Tibial nerve (tissue), 3 donors: ENCODE measurements around the gene SLC44A4.

Experiments
- CTCF ChIP-seq, 5 experiments: fragments of 200-600 bp in 3 of 5; fragments of 450-650 bp in 2 of 5; sonication (generic) in 3 of 5; IDR thresholded peaks; one replicate each; pipeline ENCODE4 v1.5.1; 2016 to 2019; ENCODE audit warnings: antibody characterized with exemption in 5 of 5, mild to moderate bottlenecking in 3 of 5, moderate library complexity in 2 of 5
- POLR2A ChIP-seq, 2 donors: fragments of 450-650 bp; IDR thresholded peaks; one replicate each; pipeline ENCODE4 v1.6.1; 2017; ENCODE audit warnings: antibody characterized with exemption in 2 of 2, mild to moderate bottlenecking in 2 of 2, moderate library complexity in 2 of 2

DNA sequence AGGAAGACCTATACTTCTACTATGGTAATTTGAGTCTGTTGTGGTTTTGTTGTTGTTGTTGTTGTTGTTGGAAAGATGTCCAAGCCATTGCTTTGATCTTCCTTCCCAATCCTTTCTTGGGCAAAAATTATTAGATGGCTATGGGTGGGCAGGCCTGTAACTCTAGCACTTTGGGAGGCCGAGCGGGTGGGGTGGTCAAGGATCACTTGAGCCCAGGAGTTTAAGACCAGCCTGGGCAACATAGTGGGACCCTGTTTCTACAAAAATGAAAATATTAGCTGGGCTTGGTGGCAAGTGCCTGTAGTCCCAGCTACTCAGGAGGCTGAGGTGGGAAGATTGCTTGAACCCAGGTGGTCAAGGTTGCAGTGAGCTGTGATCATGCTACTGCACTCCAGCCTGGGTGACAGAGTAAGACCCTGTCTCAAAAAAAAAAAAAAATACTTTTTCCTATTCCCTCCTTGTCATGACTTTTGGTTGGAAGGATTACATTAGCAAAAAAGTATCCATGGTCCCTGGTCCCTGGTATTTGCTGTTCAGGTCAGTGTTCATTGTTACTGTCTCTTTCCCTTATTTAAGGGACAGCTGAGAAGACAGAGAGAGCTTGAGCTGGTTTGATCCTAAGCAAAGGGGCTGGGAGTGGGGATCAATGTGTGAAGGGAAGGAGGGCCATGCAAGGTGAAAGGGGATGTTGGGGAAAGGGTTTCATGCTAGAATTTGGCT is 27.9 kb downstream of the SLC44A4 start:
- TF ChIP-seq POLR2A (IDR thresholded peaks at IDR 0.05) (no peak), CTCF (IDR thresholded peaks at IDR 0.05) (no peak)
